Stimulated activated CD8-positive, alpha-beta memory T cell treated with anti-CD3 and anti-CD28 coated beads, Interleukin-2, amount 100 ng/mL, for 48 hours (primary cell): ENCODE results near the gene RASA3.
A peak's percentile ranks its signal among the peaks of the same experiment; 100 is the strongest.
"Not testable (repeated sequence)": the region's sequence is repeated elsewhere in the genome, so short reads cannot be mapped to it uniquely, and the experiment has no call there.

Experiments used
- DNase-seq, 2 donors: peaks; one replicate each; pipeline ENCODE4 v3.0.0-alpha.2; 2020; ENCODE audit warnings: low read depth in 2 of 2

The RASA3 gene

DNA sequence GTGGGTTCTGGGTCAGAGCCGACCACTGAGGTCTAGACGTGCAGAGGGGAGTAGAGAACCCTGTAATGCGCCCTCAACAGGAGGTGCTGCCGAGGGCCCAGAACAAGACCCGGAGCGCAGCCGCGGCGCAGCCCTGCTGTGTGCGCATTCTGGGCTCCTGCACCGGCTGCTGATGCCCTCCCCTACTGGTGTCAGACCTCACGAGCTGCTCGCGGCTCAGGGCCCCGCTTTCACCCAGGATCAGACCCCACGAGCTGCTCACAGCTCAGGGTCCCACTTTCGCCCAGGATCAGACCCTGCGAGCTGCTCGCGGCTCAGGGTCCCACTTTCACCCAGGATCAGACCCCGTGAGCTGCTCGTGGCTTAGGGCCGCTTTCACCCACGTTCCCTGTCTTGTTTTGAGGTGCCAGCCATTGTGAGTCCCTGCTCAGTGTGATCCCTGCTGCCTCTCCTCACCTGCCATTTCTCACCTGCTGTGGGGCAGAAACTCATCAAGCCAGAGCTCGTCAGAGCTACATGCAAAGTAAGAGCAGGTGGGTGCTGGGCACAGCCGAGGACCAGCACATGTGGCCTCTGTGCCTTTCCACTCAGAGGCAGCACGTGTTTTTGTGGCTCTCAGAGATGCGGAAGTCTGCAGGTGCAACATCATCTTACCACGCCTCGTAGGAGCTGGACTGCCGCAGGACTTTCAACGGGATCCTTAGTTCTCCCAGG lies 111.5 kb downstream of the RASA3 start:
- DNase-seq = no peak

DNA sequence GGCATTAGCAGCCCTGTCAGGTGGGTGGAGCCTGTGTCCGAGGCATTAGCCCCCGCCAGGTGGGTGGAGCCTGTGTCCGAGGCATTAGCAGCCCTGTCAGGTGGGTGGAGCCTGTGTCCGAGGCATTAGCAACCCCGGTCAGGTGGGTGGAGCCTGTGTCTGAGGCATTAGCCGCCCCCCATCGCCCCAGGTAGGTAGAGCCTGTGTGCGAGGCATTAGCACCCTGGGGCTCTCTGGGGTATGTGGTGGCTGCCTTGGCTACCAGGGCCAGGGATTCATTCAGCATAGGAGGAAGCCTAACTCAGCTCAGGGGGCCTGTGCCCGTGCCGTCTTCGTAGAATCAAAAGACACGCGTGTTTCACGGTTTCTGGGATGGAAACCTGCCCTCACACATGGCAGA lies 112.3 kb downstream of the RASA3 start:
- DNase-seq = not testable (repeated sequence)

DNA sequence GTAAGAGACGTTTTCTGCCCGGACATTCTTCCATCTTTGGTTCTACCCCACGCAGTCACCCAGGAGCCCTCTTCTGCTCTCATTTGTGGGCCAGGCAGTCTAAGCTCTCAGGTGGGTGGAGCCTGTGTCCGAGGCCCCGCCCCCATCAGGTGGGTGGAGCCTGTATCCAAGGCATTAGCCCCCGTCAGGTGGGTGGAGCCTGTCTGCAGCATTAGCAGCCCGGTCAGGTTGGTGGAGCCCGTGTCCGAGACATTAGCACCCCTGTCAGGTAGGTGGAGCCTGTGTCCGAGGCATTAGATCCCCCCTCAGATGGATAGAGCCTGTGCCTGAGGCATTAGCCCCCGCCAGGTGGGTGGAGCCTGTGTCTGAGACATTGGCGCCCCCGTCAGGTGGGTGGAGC lies 113.1 kb downstream of the RASA3 start:
- peak; percentile 21 to 49 for DNase-seq

DNA sequence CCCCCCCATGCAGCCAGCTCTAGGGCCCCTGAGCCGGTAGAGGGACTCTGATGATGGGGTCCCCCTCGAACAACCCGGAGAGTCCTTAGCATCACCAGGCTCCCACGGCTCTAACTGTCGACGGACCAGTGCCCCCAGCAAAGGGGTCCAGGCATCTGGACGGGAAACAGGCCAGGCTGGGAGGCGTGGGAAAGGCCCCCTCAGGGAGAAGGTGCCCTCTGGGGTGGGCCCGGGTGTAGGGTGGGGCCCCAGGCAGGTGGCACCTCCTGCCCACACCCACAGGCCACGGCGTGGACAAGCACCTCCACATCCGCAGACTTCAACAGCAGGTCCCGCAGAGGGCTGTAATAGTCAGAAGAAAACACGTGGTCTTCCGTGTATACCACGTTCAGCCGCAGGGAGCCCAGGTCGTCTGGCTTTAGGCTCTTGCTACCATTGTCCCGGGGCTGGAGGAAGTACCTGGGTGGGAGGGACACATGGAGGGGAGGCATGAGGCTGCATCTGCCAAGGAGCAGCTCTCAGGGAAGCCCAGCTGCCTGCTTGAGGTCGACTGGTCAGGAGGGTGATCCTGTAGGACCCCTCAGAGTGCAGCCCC lies 113.9 kb downstream of the RASA3 start:
- DNase-seq = no peak

DNA sequence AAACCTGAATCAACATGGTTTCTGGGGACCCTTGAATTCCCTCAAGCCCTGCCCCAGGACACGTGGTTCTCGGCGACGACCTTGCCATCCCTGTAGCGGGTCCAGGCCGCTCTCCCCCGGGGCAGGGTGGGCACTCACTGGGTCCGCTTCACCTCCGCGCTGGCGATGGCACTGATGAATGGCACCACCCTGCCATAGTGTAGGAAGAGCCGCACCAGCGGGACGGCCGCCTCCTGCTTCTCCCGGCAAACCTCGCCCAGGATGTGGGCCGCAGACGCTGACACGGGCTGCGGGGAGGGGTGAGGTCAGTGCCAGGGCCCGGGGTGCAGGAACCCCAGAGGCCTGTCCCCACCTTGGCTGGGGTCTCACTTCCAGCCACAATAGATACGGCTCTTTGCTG lies 114.5 kb downstream of the RASA3 start:
- no peak for DNase-seq

DNA sequence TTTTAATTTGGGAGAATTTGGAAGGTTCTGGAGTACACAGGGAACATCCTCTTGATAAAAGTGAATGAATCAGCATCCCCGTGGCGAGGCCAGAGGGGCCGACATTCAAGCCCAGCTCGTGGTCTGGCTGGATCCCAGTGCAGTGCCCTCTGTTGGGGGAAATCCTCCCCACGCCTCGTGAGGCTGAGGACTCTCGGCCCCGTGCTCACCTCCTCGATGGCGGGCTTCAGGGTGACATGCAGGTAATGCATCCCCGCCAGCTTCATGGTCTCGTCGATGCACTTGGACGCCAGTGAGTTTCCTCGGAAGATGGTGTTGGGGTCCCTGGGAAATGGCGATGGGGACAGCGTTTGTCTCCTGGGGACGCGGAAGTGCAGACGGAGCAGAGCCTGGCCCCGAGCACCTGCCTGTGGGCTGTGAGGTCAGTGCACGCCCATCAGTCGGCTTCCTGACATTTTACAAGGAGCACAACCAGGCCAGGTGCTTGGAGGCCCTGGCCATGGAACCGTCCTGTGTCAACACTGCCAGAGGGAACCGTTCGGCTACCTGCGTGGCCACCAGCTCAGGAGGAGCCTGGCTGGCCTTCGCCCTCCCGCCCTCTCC lies 115.3 kb downstream of the RASA3 start:
- DNase-seq = no peak

DNA sequence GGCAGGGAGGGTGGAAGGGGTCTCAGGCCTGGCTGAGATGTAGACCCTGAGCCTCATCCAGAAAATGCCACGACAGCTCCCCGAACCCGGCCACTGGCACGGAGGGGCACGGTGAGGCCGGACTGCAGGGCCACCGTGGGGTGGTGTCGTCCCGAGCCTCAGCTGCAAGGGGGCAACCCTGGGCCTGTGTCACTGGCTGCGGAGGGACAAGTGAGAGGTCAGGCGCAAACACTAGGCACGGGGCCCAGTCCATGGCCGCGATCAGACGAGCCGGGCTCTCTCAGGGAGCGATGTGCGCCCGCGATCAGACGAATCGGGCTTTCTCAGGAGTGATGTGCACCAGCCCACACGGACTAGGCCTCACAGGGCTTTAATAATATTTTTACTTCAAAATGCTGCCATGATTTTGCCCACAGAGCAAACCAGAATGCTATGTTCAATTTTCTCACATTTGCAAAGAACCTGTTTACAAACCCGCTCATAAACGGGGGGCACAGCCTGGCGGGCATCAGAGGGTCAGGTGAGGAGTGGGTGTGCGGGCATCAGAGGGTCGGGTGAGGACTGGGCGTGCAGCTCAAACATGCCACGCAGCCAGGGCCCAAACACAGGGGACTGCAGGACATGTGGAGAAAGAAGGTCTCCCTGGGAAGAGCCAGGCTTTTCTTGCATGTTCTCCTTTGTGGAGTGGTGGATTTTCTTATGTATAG lies 115.9 kb downstream of the RASA3 start:
- no peak for DNase-seq

DNA sequence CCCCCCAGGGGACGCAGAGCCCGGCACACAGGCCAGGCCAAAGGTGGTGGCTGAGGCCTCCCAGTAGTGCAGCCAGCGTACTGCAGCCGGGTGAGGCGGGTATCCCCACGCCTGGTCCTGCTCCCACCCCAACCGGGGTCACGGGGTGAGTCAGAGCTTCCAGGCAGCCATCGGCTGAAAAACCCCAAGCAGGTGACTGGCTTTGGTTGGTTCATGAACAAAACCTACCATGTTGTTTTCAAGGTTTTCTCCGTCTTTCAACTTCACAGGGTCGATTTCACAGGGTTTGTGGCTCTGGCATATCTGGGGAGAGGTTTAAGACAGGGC lies 116.5 kb downstream of the RASA3 start:
- peak; percentile 13 to 14 for DNase-seq

DNA sequence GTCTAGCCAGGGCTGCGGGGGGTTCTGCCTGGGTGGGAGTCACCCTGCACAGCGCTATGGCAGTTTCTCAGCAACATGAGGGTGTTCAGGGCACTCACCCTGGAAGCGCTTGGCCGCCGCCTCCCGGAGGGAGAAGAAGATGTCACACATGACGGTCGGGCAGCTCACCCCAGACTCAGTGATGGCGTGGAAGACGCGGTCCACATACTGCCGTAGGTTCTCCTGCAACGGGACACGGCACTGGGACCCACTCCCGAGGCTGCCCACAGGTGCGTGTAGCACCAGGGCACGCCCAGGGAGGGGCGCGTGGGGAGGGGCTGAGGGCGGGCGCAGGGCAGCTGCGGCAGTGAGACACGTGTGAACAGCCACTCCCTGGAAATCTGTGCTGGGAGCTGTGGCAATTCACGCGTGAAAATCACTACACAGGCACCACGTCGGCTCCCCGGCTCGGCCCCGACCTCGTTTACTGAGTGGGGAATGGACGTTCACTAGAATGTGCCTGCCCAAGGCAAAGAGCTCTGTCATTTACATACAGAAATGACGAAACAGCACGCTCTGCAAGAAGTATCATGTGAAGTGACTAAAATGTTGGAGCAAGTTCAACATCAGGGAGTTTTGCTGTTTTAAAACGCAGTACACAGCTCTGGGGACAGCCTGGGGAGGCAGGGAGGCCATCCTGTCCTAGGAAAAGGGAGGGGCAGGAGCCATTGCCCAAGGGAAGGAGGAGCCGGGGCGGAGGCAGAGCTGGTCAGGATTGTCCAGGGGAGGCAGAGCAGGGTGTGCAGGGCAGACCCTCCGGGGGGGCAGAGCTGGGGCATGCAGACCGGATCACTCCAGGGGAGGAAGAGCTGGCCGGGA lies 117.1 kb downstream of the RASA3 start:
- no peak for DNase-seq

DNA sequence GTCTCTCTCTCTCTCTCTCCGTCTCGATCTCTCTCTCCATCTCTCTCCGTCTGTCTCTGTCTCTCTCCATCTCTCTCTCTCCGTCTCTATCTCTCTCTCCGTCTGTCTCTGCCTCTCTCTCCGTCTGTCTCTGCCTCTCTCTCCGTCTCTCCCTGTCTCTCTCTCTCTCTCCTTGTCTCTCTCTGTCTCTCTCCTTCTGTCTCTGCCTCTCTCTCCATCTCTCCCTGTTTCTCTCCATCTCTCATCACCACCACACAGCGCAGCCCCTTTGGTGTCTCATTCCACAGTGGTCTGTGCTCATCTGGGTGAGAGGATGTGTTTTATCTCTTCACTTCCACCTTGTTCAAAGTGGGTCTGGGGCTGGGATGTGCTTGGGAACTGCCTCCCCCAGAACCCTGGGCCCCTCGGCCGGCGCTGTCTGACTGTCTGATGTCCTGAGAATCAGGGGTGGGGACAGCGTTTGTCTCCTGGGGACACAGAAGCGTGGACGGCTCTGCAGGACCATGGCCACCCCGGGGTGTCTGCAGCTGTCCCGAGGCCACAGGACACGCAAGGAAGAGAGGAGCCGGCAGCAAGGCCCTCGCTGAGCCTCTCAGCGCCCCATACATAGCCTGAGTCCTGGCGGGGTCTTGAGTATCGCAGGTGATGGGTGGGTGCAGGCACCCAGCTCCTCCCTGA lies 118.3 kb downstream of the RASA3 start:
- DNase-seq = no peak

DNA sequence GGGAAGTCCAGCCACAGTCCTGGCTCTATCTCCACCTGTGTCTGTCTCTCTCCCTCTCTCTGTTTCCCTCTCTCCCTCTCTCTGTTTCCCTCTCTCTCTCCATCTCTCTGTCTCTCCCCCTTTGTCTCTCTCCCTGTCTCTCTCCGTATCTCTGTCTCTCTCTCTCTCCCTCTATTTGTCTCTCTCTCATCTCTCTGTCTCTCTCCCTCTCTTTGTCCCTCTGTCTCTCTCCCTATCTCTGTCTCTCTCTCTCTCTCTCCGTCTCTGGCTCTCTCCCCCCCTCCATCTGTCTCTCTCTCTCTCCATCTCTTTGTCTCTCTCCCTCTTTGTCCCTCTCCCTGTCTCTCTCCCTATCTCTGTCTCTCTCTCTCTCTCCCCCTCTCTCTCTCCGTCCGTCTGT lies 119.1 kb downstream of the RASA3 start:
- no peak for DNase-seq

DNA sequence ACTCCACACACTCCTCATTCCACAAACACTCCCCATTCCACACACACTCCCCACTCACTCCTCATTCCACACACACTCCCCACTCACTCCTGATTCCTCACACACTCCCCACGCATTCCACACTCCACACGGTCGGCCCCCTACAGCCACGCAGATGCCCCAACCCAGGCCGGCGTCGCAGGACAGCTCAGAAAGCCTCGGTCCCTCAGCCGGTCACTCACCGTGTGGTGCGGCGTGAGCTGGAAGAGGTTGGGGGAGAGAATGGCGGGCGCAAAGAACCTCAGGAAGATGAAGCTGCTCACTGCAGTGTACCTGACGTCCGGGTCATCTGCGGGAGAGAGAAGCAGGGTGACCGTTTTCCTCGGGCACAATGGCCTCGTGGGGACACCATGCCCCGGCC lies 119.5 kb downstream of the RASA3 start:
- DNase-seq = no peak

DNA sequence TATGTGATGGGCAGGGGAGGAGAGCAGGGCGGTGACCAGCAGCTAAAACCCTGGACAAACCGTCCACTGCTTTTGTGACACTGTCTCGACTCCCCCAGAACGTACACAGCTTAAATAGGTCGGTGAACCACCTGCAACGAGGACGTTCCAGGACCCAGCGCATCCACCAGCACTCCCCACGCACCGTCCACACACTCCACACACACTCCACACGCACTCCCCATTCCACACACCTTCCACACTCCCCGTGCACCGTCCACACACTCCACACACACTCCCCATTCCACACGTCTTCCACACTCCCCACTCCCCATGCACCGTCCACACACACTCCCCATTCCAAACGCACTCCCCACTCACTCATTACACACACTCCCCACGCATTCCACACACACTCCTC lies 120.3 kb downstream of the RASA3 start:
- DNase-seq = no peak

DNA sequence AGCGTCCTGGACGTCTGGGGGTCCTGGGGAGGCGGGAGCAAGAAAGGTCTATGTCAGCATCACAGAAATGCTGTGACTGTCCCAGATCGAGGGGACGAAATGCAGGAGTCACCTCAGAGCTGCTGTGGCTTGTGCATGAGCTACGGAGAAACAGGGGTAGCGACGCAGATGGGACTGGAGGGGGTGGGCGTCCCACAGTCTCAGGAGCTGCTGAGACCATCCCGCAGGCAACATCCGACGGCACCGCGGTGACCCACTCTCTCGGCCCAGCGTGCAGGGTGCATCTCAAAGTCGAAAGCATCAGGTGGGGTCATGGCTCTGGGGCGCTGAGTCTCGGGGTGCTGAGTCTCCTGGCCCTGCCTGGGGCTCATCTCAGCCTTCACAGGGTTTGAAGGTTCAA lies 121.2 kb downstream of the RASA3 start:
- DNase-seq = no peak

DNA sequence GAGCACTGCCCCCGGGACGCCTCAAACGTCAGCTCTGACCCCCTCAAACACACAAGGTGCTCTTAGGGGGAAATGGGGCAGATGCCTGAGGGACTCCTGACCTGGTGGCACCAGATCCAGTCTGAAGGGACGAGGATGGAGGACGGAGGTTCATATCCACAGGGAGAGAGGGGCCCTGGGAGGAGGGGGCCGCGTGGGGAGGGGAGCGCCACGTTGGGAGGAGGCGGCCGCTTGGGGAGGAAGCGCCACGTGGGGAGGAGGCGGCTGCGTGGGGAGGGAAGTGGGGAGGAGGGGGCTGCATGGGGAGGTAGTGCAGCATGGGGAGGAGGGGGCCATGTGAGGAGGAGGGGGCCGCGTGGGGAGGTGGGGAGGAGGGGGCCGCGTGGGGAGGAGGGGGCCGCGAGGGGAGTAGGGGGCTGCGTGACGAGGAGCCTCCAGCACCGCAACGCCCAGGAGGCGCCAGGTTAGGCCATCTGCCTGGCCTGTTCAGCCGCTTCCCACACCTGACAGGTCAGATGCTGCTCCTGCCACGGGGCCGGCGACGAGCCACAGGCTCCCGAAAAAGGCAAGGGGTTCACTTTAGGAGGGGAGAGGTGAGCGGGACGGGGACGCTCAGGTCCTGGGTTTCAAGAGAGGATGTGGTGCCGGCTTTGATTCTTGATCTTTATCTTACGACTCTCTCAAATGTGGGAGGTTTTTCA lies 121.9 kb downstream of the RASA3 start:
- no peak for DNase-seq

DNA sequence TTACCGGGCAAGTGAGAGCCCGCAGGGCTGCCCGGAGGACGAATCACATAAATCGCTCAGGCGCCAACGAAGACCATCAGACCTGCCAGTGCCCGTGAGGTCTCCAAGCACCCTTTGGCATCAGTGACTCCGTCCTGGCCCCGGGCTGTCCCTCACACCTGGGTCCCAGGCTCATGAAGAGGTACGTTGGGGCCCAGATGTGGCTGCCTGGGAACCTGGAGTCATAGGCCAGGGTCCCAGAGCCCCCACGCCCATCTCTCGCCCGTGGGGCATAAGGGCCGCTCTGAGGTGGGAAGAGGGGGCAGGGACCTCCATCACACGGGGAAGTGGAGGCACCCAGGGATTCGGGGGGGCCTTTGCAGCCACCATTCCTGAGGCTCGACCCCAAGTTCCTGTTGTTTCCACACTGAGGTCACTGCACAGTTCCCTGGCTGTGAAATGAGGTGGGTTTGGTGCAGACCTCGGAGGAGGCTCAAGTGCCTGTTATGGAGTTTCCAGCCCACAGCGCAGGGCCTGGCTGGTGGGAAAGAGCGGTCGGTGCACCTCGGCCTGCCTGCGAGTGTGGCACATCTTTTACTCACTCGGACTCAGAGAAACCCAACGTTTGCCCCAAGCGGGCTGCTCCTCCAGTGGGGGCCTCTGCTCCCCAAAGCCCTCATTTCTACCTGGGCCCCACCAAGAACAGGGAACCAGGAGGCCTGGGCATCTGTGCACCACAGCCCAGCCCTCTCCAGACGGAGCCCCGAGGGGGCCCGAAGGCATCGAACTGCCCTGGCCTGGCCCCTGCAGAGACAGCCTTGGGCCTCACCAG lies 122.6 kb downstream of the RASA3 start:
- DNase-seq = no peak

DNA sequence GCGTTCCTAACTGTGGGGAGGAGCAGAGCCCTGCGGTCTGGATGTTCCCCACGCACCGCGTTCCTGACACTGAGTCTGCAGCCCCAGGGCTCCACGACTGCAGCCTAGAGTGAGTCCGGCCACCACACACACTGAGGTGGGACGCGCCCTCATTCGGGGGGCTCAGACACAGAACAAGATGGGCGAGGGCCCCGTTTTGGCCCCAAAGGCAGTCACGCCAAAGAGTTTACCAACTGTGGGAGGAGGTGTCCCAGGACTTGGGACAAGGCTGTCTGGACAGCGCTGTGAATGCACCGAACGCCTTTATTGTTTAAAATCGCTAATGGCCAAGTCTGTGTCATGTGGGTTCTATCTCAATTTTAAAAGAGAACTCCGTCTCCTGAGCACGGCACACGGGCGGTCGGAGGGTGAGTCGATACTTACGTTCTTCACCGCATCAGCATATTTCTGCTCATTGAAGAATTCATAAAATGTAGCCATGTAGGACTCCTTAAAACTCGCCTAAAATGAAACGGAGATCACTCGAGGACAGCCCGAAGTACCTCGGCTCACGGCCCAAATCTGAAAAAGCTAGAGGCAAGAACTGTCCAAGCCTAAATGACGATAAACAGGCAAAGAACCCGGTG lies 123.3 kb downstream of the RASA3 start:
- no peak for DNase-seq

DNA sequence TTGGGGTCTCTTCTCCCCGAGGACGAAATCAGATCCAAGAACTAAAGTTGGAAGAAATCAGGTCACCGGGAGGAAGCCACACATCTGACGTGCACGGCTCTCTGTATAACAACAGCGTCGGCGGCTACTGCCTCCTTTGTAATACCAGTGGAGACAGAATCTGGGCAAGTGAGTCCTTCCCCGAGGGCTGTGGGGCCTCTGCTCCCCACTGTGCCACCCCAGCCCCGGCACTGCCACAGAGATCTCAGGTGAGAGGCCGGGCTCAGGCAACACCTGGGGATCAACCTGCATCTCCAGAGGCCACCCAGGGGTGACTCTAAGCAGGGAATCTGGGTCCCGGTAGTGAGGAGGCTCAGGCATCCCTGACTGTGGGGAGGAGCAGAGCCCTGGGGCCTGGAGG lies 124.9 kb downstream of the RASA3 start:
- no peak for DNase-seq

DNA sequence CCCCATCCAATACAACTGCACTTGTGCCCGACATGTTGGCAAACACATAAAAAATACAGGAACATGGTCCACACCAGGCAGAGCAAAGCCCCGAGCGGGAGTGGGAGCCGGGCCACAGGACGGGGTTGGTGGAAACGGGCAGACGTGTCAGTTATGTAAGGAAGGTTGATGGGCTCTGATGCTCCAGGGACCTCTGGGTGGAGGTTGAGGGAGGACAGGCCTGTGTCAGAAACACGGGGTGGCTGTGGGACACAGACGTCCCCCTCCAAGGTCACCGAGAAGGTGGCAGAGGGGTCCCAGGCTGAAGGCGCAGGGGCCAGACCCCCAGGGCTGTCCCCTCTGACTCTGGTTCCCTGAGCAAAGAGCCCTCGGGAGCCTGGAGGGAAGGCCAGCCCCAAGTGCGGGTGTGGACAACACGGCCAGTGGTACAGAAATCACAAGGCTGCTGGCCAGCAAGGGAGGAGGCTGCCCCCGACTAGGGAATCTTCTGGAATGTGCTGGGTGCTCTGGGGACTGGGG lies 127.2 kb downstream of the RASA3 start:
- DNase-seq = no peak
